HG03066 (cell line): ENCODE measurements around the gene GLI3.

Source experiments
- ATAC-seq: cut with Tn5 transposase; IDR thresholded peaks from one replicate; pipeline ENCODE4 v1.9.1; 2021; ENCODE audit warnings: low read depth; ENCODE audit not compliant: unreplicated experiment

GLI3 gene

GRCh38 chr7:42152329-42153205 lies 84.4 kb downstream of the GLI3 start:
- no peak for ATAC-seq

GRCh38 chr7:42151309-42151708 lies 85.7 kb downstream of the GLI3 start:
- no peak for ATAC-seq

- ATAC-seq = no peak
Measured at GRCh38 chr7:42145539-42145938, 91.5 kb downstream of the GLI3 start.

- no peak for ATAC-seq
Measured at GRCh38 chr7:42144604-42145003, 92.4 kb downstream of the GLI3 start.

GRCh38 chr7:42143711-42144600 lies 93.1 kb downstream of the GLI3 start:
- ATAC-seq = no peak

- ATAC-seq = no peak
Measured at GRCh38 chr7:42142089-42142488, 94.9 kb downstream of the GLI3 start.

- no peak for ATAC-seq
Measured at GRCh38 chr7:42139751-42140150, 97.3 kb downstream of the GLI3 start.

GRCh38 chr7:42138691-42139090 lies 98.3 kb downstream of the GLI3 start:
- no peak for ATAC-seq

- no peak for ATAC-seq
Measured at GRCh38 chr7:42137941-42138340, 99.1 kb downstream of the GLI3 start.

GRCh38 chr7:42137431-42137830 lies 99.6 kb downstream of the GLI3 start:
- no peak for ATAC-seq

GRCh38 chr7:42135728-42136127 lies 101.3 kb downstream of the GLI3 start:
- ATAC-seq = no peak

- no peak for ATAC-seq
Measured at GRCh38 chr7:42134276-42134876, 102.6 kb downstream of the GLI3 start.

GRCh38 chr7:42133321-42133720 lies 103.7 kb downstream of the GLI3 start:
- no peak for ATAC-seq

- ATAC-seq = no peak
Measured at GRCh38 chr7:42128703-42129102, 108.3 kb downstream of the GLI3 start.

- no peak for ATAC-seq
Measured at GRCh38 chr7:42127232-42127622, 109.8 kb downstream of the GLI3 start.

GRCh38 chr7:42126475-42127231 lies 110.4 kb downstream of the GLI3 start:
- no peak for ATAC-seq

GRCh38 chr7:42125321-42125720 lies 111.7 kb downstream of the GLI3 start:
- no peak for ATAC-seq

- no peak for ATAC-seq
Measured at GRCh38 chr7:42123716-42124115, 113.3 kb downstream of the GLI3 start.

GRCh38 chr7:42120191-42120590 lies 116.8 kb downstream of the GLI3 start:
- ATAC-seq = no peak

GRCh38 chr7:42117201-42117600 lies 119.8 kb downstream of the GLI3 start:
- ATAC-seq = no peak
